HG03342 (cell line): ENCODE measurements around the gene MAGI1.

Source experiments
- ATAC-seq: cut with Tn5 transposase; IDR thresholded peaks from one replicate; pipeline ENCODE4 v1.9.1; 2021; ENCODE audit warnings: mild to moderate bottlenecking, moderate library complexity; ENCODE audit not compliant: unreplicated experiment

Gene MAGI1

GRCh38 chr3:65401359-65402305 is 637.1 kb downstream of the MAGI1 start:
- no peak for ATAC-seq

DNA sequence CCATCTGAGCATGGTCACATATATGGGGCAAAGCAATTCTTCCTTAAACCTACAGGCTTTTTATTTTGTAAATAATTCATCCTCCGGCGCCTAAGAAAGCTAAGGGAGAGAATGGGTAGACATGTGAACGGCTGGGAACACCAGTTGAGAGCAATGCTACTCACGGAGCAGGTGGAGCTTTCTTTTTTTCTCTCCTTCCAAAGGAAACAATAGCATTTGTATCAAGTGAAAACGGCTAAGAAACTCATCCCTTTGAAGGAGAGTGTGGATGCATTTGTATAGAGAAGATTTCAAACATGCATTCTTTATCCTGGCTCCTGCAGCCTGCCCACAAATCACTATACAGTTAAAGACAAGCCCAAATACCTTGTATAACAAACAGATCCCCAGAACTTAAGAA is 637.8 kb downstream of the MAGI1 start:
- ATAC-seq: no peak

DNA sequence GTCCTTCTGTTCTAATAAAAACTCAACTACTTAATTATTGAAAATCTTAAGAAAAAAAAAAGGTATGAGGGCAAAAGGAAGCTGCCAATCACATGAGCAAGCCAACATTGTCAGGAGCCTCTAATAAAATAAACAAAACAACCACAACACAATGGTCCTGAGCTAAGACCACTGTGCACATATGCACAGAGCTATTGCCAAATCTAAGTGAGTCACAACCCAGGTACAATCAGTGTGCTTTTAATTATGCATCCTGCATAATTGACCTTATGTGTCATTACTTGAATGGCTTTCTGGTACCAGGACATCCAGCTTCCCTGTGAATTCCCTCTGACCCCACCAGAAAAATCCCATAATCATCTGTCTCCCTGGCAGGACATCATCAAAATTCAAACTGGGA is 639.8 kb downstream of the MAGI1 start:
- ATAC-seq: no peak

GRCh38 chr3:65396078-65396477 is 642.6 kb downstream of the MAGI1 start:
- ATAC-seq: no peak

DNA sequence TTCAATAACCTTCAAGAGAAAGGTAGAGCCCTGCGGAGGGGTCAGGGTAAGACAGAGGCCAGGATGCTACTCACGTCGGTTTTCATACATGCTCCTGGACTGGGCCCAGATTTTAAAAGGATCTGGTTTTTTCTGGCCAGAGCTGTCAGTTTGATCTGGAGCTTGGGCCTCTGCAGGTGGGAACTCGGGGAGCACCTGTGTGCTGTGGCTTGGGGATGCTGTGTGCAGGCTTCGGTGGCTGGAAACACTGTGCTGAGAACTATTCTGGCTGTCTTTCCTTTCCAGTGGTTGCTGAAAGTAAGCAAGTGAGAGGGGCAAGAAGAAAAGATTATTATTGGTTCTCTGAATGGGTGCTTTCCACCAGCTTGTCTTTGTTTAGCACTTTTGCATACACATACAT is 647.6 kb downstream of the MAGI1 start:
- no peak for ATAC-seq

DNA sequence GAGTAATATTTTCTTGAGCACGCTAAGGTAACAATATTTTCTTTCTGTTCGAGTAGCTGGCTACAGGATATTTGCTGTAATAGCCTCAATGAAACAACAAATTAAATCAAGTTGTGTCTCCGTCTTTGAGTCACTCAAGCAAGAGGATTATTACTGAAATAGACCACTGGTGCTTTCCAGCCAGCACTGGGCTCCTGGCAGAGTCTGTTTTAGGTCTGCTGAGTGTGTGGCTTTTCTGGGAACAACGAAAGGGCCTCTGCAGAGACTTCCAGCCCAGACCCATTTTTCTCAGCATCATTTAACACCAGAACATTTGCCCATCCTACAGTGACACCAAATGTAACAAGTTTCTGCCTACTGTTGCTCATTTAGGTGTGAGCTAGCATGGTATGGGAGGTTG is 652.9 kb downstream of the MAGI1 start:
- no peak for ATAC-seq

- ATAC-seq: no peak
Measured at GRCh38 chr3:65381496-65382010, 657.2 kb downstream of the MAGI1 start.

GRCh38 chr3:65379223-65379622 is 659.5 kb downstream of the MAGI1 start:
- no peak for ATAC-seq

DNA sequence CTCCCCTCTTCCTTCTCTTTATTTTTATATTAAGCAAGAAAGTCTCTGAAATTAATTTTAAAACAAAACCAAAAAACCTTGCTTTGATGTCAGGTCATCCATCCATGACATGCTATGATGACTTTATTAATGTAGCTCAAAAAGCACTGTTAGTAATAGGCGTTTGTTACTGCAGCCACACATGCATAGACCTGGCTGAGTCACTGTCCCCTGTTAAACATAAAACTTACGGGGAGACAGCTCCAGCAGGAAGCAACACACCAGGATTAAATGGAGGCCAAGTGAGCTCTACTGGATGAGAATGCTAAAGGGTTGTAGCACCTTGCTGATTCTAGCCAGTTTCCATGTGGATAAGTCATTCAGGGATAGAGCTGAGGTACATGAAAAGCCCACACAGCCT is 661.1 kb downstream of the MAGI1 start:
- ATAC-seq: no peak

DNA sequence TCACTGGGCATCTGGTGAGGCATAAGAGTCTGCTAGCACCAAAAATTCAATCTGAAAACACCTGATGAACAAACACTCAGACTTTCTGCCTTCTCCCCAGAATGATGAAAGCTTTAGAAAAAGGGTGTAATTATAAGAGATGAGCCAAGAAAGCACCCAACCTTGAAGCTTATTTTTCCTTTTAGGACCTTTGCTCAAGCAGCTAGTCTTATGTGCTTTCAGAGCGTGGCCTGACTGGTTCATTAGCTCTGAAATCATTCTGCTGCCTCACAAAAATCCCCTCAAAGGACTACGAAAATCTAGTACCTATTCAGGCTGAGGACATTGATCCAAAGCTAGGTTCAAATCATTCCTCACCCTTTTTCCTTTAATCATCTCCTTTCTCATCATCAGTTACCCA is 662.3 kb downstream of the MAGI1 start:
- no peak for ATAC-seq

GRCh38 chr3:65371053-65371452 is 667.7 kb downstream of the MAGI1 start:
- no peak for ATAC-seq

GRCh38 chr3:65368866-65369265 is 669.9 kb downstream of the MAGI1 start:
- ATAC-seq: no peak

GRCh38 chr3:65362688-65363087 is 676.0 kb downstream of the MAGI1 start:
- no peak for ATAC-seq

DNA sequence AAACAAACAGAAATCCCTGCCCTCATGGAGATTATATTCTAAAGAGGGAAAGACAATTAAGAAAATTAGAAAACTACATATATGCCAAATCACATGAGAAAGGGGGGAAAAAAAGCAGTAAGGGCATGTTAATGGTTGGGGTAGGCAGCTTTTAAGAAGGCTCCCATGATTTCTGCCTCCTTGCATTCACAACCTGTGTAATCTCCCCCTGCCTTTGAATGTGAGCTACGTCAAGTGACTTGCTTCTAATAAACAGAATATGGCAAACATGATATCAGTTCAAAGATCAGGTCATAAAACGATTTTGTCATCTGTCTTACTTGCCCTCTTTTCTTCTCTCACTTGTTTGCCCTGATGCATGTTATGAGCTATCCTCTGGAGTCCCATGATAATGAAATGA is 677.3 kb downstream of the MAGI1 start:
- ATAC-seq: no peak

- ATAC-seq: no peak
Measured at GRCh38 chr3:65356331-65357248, 682.1 kb downstream of the MAGI1 start.

DNA sequence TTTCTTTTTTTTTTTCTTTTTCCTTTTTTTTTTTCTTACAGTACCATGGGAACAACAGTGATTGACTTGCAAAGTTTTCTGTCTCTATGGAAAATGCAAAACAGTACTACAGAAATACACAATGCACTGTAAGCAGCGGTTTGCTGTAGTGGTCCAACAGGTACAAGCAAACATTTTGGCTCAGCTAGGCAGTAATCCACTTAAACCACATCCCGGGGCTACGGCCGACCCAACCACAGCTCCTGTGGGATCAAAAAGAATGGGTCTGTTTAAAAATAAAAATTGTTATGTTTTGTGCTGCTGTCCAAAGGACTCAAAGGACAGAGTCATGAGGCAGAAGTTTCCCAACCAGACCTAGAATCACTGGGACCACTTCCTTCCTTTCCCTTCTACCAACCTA is 683.8 kb downstream of the MAGI1 start:
- no peak for ATAC-seq

GRCh38 chr3:65352951-65353350 is 685.8 kb downstream of the MAGI1 start:
- ATAC-seq: no peak

DNA sequence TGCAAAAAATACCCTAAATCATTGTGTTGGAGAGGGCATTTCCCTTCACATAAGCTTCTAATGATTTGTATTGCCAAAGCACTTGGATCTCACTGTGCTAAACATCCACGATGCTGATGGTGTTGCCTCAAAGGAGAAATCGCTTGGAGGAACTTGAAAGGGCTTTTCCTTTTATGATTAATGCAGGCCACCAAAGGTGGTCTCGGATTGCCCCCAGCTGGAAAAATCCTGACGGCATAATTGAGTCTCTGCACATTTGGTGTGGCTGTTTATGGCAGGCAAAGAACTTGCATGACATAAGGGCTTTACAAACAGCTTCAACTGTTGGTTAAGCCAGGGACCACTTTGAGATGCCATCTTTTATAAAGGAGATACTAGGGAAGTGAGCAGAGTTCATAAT is 687.0 kb downstream of the MAGI1 start:
- ATAC-seq: no peak

GRCh38 chr3:65350801-65351476 is 687.8 kb downstream of the MAGI1 start:
- ATAC-seq: no peak

GRCh38 chr3:65348398-65348995 is 690.2 kb downstream of the MAGI1 start:
- ATAC-seq: no peak

- no peak for ATAC-seq
Measured at GRCh38 chr3:65347166-65347565, 691.6 kb downstream of the MAGI1 start.
